Fibroblast of gingiva (primary cell): ENCODE measurements around the gene HOXB4.

Experiments
- DNase-seq: peaks from one replicate; pipeline ENCODE4 v3.0.0-alpha.2; 2011; ENCODE audit warnings: low read depth

The HOXB4 gene

DNA sequence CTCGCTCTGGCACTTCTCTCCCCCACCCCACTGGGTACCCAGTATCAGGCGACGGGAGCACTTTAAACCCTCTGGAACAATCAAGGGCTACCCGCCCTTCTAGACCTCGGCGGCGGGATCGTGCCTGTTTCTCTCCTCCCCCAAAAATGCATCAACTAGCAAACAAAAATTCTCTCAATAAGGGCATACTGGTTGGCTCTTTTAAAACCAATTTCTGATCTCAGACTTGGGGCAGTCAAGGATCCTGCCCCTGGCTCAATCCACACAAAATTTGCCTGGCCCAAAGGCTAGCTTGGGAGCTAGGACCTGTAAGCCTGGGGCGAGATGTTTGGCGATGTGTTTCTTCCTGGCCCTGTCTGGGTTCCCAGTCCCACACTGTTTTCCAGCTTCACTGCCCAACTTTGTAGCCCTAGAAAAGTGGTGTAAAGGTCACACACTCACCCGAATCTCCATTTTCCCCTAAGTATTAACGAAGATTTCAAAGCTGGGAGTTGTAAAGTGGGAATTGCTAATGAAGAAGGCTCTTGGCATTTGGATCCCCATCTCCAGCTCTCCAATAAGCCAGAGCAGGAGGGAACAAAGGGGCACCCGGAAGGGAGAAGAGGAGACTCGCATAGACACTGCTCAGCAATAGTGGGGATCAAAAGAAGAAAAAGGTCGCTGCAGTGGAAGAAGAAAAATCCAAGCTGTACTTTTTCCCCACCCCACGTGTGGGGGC is 18.9 kb downstream of the HOXB4 start:
- no peak for DNase-seq

- no peak for DNase-seq
Measured at GRCh38 chr17:48558831-48559121, 19.4 kb downstream of the HOXB4 start.

GRCh38 chr17:48558057-48558830 is 19.9 kb downstream of the HOXB4 start:
- no peak for DNase-seq

DNA sequence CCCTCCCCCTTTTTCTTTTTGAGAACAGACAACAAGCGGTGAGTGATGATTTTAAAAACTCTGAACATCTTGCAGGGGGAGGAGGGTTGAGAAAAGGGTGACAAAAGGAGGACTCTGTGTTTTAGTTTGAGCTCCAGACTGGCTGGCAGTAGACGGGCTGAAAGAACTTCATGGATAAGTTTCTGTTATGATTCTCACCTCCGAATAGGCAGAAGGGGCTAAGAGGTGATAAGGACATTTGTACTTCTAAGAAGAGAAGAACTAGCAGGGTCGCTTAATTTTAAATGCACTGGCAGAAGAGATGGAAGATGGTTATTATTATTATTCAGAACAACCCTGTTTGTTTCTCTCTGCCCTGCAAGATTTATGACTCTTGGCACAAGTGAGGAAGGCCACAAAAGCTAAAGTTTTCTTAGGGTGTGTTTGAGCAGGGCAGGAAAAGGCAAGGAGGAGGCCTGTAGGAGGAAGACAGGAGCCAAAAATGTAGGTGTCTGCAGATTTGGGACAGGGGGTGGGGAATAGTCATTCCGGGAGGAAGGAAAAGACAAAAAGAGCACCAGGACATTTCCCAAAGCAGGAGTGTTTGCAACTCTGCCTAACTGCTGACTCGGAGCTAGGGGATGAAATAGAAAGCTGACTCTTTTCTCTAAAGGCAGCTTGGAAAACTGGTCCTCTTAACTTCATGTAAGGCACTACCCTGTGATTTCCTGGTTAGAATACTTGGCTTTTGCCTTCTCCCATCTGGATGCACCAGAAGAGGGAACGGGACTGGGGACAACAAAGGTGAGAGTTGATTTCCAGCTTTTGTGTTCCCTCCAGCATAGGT is 21.4 kb downstream of the HOXB4 start:
- DNase-seq: no peak

DNA sequence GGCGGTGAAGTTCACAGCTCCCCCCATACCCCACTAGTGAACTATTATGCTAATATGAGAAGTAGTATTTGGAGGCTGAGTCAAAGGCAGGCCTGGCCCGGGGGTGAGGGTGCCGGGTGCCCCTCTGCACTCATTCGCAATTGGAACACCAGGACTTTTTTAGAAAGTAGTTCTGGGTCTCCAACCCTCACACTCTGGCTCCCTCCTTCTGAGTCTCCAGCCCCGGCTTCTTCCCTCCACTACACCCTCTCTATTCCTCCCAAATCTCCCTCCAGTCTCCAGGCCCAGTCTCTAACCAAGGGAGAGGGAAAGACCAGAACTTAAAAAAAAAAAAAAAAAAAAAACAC is 21.9 kb downstream of the HOXB4 start:
- DNase-seq: no peak

DNA sequence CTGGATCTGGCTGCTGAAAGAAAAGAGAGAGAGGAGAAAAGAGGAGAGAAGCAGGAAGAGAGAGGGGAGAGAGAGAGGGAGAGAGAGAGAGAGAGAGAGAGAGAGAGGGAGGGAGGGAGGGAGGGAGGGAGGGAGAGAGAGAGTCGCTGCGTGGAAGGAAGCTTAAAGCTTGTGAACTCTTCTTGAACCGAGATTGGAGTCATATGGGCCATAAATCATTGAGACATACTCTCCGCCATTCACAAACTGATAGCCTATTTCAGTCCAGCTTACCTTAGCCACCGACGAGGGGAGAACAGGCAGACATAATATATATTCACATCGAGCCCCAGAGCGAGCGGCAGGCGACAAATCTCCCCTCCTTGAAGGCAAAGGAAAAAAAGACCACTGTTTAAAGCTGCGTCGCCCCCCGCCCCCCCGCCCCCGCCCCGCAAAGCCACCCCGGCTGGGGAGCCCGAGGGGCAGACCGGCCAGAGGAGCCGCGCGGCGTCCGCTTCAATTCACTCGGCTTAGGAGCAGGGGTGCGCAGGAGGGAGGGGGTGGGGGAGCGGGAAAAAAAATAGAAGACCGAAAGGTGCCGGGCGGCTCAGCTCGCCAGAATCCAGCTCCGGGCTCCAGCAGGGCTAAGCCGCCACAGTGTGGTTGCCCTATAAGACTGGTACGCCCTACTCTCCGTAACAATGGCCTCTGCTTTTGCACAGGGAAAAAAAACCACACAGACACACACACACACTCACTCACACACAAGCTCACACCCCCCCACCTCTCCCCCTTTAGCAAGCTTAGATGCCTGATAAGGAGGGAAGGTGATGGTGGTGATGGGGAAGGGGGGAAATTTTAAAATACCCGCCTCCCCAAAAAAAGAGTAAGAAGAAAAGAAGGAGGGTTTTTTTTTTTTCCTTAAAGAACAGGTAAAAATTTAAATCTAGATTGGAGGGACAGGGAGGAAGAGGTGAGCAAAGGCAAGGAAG is 22.6 kb downstream of the HOXB4 start:
- DNase-seq: no peak

- no peak for DNase-seq
Measured at GRCh38 chr17:48554412-48555257, 23.5 kb downstream of the HOXB4 start.

DNA sequence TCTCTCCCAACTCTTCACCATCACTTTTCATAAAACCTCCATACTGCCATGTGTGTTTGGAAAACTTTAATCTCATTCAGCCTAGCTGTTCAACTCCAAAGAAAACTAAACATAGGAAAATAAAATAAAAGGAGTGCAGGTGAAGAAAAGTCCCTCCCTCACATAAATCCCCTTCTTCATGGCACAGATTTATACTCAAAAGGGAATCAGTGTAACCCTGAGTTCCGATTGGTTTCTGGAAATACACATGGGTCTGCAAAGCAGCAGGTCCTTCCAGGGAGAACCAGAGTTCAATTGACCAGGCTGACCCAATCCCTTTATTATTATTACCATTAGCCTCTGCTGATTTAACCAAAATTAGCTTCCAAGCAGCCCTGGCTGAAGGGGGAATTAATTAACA is 24.3 kb downstream of the HOXB4 start:
- DNase-seq: no peak

GRCh38 chr17:48553190-48553547 is 25.0 kb downstream of the HOXB4 start:
- DNase-seq: no peak

DNA sequence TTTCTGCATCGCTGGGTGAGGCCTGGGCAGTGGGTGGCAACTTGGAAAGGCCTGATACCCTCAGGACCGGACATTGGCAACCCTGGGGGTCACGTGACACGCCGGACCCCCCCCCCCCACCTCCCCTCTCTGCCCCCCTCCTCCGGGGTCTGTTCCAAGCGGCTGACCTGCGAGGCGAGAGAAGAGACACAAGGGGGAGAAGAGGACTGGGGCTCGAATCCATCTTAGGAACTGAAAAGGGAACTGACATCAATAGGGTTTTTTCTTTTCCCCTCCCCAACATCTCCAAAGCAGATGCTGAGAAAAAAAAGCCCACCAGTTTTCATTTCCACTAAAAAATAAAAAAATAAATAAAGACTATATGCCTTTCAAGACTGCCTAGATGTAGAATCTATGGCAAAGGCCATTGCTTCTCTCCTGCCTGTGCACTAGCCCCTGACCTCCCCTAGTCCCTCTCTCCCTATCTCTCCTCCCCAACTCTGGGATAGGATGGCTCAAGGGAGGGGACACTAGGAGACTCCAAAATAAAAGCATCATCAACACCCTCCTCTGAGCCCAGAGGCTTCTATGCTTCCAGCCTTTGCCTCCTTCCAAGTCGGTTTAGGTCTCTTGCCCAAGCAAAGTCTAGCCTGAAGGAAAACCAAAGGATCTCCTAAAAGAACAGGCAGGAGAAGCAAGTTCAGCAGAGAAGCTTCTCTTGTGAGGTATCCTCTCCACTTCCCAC is 25.5 kb downstream of the HOXB4 start:
- DNase-seq: no peak

DNA sequence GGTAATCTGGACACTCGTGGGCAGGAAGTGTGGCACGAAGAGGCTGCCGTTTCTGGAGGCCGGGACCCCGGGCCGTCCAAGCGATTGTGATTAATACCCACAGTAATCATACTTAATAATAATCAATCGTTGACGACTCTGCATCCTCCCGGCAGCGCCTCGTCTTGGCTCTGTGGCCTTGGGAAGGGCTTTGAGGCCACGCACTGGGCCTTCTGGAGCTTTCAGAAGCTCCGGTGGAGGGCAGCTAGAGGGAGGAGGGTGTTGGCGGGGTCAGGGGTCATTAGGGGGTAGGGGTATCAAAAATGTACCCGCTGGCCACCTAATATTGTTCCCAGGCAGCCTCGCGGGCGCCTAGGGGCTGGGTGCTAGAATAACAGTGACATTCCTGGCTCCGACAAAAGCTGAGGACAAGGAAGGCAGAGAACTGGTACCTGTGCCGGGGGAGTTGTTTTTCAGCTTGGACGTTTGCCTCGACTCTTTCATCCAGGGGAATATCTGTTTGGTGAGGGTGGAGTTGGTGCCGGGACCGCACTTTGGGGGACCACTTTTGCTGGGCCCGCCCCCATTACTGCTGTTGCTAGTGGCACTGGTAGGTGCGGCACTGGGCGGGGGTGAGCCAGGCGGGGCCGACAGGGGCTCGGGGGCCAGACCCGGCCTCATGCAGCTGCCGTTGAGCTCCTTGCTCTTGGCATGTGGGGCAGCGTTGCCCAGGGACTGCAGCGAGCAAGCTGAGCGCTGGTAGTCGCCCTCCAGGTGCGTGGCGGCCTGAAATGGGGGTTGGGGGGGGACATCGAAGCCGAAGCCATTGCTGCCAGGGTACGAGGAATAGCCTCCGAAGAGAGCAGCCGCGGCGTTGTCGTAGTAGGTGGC is 26.3 kb downstream of the HOXB4 start:
- DNase-seq: no peak

DNA sequence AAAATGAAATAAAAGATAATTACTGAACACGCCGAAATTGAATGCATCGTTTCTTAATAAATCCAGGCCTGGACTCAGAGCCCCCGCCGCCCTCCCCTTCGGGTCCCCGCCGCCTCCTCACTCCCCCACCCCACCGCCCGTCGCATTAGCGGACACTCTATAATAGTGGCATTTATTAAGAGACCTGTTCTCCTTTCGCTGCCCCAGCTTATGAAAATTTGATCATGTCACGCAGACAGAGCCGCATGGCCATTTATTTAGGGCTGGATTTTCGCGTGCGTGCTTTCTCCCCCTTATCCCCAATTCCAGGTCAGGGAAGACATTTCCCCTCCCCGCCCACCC is 27.0 kb downstream of the HOXB4 start:
- no peak for DNase-seq

DNA sequence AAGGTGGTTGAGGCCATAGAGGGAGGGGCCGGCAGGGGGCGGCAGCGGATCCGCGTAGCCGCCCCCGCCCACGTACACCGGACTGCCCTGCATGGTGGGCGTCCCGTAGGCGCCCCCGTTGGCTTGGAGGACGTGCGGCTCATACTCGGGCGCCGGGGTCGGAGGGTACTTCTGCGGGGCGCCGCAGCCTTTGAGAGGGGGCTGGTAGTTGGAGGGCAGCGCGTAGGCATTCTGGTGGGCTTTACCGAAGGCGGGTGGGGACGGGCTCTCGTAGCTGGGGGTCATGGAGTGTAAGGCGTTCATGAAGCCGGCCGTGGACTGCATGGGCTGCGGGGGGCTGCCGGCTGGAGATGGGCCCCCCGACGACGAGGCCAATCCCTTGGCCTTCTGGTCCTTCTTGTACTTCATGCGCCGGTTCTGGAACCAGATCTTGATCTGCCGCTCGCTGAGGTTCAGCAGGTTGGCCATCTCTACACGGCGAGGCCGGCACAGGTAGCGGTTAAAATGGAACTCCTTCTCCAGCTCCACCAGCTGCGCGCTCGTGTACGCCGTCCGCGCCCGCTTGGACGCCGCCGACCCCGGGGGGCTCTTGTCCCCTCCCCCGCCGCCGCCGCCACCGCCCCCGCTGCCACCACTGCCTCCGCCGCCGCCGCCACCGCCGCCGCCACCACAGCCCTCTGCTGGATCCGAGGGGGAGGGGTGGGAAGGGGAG is 27.5 kb downstream of the HOXB4 start:
- DNase-seq: no peak

GRCh38 chr17:48549914-48550501 is 28.1 kb downstream of the HOXB4 start:
- no peak for DNase-seq

GRCh38 chr17:48549281-48549630 is 28.9 kb downstream of the HOXB4 start:
- no peak for DNase-seq

DNA sequence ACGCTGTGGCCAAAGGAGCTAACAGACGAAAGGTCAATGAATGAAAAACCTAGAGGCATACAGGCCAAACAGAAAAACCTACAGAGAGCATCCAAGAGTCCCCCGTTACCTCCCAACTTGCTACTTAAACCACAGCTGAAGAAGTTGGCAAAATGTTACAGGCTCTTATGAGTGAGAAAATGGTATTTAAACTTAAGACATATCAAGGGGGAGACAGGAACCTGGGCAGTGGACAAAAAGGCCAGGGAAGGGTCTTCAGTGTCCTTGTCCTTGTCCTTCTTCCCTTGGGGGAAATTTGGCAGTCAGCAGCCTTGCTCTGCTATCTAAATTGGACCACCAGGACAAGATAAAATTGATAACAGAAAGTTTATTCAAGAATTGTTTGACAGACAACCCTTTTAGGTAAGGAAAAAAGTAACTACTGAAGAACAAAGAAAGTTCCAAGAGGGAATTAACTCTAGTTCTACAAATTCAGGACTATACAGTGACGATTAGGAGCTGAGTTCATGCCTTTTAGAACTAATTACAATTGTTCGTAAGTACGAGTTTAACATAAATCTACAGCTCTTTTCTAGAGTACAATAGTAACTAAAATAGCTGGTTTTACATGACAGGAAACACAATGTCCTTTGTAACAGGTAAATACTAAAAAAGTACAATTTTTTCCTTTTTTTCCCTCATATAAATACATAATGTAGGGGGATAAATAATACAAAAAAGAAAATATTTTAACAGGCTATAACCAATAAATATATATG is 29.4 kb downstream of the HOXB4 start:
- no peak for DNase-seq

DNA sequence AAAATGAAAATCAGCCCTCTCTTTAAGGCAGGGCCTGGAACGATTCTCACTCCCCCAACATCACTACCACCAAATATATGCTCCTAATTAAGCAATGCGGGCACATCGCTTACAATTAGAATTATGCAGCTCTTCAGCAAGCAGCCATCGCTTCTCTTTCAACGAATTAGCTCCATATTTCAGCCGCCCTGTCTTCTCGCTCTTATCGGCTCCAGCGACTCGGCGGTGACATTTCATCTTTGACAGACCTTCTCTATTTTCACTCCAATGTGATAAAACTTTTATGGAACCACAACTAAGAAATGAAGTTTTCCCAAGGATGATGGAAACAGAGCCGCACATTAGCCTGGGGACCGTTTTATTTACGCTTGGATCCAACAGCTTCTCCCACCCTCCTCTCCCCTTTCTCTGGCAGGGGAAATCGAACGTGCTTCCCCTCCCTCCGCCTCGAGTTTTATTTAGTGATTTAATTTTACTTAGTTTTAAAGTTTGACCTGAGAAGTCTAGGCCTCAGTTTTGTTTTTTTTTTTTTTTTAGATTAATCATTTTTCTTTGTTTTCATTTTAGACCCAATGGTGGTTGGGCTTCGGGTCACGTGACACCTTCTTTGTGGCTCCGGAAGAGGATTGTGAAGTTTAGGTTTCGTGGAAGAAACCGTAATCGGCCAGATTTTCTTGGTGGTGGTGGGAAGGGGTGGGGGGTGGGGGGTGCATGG is 30.2 kb downstream of the HOXB4 start:
- DNase-seq: no peak
